HT1080 (cell line): ENCODE measurements around the gene EPB42. TPM values are rescaled to one million over a fixed set of nuclear protein-coding genes. Genes with fewer than 3 reads are reported as not detected.
"Not testable (repeated sequence)": the region's sequence is repeated elsewhere in the genome, so short reads cannot be mapped to it uniquely, and the experiment has no call there.

Experiments used
- DNase-seq: peaks from one replicate; pipeline ENCODE4 v3.0.0-alpha.2; 2015; ENCODE audit warnings: low read depth
- total RNA-seq: library from RNA; depleted of rRNA; stranded (reverse); fragments of >200 nt; shearing (Covaris generic); gene quantifications from 2 replicates; pipeline ENCODE4 v1.2.3, GENCODE V29; 2014

Gene EPB42
- total RNA-seq, 1 experiment from 2014 or later = not detected

DNA sequence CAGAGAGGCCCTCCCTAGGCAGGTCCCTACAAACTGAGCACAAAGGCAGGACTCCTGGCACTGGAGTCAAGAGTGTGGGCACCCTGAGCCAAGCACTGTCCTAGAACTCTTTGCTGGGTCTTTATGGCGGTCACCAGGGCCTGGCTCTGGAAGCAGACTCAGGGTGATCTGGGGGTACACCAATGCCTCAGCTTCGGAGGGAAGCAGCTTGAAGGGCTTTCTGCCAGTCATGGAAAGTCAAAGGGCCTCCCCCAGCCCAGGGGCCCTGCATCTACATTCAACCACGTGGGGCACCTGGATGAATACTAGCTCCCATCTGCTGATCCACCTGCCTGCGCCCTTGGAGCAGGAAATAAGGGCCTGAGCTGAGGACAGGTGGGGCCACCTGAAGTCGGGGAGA, 7.4 kb downstream of the EPB42 start:
- no peak for DNase-seq

DNA sequence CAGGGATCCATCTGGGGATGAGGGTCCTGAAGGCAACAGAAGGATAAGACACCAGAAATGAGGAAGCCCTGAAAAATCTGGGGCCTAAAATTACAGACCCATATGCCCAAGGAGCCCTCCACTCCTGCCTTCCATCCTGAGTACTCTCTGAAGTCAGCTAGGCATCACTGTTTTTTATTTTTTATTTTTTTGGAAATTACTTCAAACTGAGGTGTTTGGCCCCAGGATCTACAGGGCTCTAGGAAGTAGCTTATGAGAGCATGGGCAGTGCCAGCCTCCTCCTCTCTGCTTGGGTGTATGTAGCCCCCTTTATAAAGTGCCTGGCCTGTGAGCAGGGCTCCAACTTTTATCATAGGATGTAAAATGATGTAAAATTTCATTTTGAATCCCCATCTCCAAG, 7.9 kb downstream of the EPB42 start:
- no peak for DNase-seq

DNA sequence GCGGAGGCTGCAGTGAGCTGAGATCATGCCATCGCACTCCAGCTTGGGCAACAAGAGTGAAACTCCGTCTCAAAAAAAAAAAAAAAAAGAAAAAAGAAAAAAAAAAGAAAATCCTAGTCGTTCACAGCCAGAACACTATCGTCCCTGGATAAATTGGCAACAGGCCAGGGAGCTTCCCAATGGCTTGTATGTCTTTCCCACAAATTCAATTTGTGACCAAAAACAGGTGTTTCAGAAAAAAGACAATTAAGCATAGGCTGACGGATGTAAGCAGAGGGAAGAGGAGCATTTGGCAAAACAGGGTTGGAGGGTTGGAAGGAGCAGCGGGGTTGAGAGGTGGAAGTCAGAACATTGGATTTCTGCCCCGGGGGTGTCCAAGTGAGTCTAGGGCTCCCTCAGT, 8.5 kb downstream of the EPB42 start:
- DNase-seq = no peak

DNA sequence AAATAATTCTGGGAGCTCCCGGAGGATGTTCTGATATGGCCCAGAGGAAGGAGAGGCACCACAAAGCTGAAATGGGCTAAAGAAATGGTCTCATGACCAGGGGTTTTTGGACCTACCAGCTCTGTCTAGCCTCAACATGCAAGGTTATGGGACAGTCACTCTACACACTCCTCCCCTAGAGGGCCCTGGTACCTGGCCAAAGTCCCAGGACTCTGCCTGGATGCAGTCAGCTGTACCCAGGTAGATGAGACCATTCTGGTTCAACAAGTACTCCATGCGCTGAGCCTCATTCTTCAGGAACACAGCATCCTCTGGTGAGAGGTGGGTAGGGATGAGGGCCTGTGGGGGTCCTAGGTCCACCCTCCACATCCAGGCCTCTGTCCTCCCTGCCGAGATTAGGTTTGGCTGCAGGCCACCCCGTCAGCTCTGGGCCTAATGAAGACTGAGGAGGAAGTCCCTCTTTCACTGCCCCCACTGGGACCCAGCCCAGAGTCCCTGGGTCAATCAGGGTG, 9.5 kb downstream of the EPB42 start:
- no peak for DNase-seq

DNA sequence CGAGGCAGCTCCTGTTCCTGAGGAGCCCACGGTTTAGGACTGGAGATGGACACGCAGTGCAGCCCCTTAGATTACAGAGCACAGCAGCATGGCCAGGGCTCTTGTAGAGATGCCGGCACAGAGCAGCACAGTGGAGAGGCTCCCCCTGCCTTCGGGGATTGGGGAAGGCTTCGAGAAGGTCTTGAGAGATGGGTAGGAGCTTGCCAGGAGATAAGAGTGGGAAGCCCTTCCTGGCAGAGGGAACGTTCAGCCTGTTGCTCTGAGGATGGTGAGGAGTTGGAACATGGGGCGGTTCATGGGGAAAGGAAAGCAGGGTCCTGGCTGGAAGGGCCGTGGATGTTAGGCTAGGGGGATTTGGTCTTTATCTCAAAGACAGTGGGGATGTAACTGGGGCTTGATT, 10.0 kb downstream of the EPB42 start:
- no peak for DNase-seq

DNA sequence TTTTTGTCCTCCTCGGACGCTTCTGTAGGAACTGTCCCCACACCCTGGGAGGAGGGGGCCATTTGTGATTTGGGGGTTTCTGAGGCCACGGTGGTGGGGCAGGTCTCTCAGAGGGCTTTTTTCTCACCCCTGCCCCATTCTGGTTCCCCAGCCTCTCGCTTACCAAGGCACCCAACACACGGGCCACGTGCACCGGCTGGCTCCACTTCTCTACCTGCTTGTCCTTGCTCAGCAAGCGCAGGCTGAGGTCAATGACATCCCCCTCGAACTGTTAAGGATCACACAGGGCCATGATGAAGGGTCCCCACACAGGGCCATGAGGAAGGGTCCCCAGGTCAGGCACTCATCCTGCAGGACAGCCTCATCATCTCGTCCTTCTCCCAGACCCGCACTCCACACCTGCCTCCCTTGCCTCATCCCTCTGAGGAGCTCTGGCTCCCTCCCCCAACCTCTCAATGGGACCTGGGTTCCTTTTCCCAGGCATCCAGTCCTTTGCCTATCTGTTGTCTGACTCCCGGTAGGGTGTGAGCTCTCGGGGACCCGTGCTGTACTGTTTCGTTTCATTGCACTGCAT, 10.6 kb downstream of the EPB42 start:
- DNase-seq = no peak

DNA sequence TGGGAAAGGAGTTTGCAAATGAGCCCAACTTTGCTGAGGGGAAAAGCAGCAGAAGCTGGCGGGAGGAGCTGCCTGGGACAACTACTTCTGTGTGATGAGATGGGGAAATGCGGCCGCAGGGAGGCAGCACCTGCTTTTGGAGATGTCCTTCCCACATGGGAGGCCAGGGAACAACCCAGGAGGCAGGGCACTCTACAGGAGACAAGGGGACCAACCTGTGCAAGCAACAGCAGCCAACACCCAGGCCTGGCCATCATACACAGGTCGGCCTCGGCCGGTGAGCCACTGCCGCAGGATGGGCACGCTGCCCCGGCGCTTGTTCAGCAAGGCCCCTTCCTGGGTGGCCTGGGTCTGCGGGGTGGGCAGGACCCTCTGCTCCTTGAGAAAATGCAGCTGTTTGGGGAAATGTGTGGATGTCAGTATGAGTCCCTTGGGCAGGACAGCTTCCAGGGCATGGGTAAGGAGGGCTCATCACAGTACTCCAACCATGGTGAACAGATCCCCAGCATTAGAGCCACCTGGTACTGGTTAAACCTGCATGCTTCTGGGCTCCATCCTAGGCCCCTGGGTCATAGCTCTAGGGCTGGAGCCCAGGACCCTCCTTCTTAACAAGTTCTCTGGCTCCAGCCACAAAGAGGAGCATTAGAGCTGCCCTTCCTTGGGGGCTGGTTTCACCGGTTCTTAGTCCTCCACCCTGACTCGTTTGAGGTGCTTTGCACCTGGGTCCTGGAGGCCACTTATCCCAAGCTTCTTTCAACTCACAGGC, 11.6 kb downstream of the EPB42 start:
- DNase-seq = peak; percentile 33

DNA sequence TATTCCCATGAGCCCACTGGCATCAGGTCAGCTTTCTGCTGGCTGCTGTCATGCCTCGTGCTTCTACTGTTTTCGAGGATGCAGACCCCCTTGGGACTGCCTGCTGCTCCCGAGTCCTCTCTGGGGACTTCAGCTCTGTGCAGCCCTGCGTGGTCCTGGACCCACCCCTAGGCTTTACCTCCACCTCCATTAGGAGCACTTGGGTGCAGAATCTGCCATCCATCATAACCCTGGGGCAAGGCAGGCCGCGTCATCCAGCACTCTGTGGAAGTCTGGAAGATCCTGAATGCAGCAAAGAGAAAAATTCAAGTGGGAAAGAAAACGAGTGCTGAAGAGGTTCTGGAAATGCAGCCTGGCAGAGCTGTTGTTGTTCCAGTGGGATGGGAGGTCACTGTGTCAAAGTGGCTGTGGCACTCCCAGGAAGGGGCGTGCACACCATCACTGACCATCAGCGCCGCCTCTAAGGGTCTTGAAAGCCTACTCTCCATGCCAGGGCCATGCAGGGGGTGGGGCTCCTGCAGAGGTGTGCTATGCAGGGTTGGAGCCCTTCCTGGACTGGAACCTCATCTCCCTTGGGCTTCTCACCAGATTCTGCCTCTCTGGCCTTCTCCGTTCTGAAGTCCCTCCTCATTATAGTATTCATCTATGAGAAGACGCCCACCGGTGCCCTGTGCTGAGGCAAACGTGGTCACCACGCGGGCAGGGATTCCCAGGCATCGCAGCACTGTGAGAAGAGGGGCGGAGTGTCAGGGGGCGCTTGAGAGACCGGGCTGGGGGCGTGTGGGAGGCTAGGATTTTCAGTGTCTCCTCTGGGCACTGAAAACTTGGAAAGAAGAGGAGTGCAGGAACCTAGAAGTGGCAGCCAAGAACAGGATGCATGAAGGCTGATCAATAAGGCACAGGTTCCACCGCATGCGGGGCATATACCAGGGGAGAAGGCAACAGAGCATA, 12.5 kb downstream of the EPB42 start:
- no peak for DNase-seq

DNA sequence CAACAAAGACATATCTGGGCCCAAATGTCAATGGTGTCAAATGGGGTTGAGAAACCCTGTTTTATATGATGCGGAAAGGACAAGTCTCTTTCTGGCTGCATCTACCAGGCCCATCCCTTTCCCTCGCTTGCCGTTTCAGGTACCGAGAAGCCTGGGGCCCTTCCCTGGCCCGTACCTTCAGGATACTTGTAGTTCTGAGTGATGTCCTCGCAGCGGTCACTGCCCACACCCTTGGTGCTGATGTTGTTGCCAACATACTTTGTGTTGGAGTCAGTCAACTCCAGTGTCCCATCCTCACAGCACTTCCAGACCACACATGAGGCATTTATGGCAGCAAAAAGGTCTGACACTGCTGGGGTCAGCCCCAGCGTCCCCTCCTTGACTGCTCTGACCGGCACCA, 13.8 kb downstream of the EPB42 start:
- no peak for DNase-seq

DNA sequence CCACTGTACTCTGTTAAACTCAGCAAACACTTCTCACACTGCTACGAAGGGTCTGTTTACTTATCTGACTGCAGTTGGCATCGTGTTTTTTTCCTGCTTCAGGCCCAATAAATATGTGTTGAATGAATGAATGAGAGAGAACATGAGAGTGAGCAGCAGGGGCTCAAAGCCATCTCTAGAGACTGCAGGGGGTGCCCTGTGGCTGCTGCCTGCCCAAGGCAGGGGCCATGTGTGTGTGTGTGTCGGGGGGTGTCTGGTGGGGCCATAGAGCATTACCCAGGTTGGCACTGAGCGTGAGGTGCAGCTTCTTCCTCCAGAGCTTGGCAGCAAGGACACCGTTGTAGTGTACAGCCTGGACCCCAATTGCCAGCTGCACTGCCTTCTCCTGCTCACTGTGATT, 14.8 kb downstream of the EPB42 start:
- DNase-seq = no peak

DNA sequence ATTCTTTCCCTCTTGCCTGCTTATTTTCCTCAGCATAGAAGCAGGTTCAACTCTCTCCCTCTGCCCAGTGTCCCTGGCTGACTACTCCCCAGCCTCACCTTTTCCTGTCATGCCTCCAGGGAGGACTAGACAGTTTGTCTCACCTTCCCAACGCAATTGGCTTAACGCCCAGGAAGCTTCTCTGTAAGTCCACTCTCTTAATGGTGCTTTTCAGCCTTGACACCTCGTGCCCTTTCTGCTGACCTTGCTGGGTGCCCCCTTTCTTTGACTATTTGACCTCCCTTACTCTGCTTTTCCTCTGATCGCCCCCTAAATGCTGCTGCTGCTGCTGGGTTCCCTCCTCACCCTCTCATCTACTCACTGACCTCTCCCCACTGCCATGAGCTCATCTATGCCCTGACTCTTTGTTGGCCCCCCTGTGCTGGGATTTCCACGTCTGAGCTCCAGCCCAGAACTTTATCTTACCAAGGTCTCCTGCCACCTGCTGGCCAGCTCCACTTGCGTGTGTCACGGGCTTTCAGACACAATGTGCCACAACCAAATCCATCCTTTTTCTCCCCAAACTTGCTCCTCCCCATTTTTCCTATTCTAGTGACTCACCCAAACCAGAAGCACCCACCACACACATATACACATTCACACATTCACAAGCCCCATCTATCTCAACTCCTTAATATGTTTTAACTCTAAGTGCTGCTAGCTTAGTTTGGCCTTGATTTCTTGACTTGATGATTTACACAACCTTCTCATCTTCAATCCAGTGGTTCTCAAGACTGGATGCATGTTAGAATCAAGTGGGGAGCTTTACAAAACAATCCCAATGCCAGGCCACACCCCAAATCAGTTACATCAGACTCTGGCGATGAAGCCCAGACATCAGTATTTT, 16.6 kb downstream of the EPB42 start:
- DNase-seq = peak; percentile 70

DNA sequence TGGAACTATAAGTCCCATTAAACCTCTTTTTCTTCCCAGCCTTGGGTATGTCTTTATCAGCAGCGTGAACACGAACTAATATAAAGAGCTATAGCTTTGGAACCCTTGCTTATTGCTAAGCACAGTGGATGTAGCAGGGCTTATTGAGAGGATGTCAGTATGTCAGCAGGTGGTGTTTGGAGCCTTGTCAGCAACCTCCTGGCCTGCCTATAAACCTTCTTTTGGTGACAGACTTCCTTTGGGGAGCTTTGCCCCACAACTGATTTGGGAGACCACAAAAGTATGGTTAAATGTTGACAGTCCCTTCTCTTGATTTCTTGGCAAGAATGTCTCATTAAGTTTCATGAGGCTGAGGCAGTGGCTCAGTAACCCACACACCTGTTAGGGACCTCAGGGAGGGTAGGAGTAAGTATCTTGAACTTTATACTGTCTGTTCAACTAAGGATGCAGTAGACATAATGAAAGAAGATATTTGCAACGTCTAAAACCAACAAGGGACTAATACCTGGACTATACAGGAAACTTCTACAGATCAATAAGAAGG, 20.8 kb downstream of the EPB42 start:
- DNase-seq = no peak

DNA sequence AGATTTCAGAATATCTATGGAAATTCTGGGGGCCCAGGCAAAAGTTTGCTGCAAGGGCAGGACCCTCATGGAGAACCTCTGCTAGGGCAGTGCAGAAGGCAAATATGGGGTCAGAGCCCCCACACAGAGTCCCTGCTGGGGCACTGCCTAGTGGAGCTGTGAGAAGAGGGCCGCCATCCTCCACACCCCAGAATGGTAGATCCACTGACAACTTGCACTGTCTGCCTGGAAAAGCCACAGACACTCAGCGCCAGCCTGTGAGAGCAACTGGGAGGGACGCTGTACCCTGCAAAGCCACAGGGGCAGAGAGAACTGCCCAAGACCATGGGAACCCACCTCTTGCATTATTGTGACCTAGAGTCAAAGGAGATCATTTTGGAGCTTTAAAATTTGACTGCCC, 21.8 kb downstream of the EPB42 start:
- no peak for DNase-seq

DNA sequence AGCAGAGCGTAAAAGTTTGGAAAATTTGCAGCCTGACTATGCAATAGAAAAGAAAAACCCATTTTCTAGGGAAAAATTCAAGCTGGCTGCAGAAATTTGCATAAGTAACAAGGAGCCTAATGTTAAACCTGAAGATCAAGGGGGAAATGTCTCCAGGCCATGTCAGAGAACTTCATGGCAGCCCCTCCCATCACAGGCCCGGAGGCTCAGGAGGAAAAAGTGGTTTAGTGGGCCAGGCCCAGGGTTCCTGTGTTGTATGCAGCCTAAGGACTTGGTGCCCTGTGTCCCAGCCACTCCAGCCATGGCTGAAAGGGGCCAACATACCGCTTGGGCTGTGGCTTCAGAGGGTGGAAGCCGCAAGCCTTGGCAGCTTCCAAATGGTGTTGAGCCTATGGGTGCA, 22.3 kb downstream of the EPB42 start:
- not testable (repeated sequence) for DNase-seq

DNA sequence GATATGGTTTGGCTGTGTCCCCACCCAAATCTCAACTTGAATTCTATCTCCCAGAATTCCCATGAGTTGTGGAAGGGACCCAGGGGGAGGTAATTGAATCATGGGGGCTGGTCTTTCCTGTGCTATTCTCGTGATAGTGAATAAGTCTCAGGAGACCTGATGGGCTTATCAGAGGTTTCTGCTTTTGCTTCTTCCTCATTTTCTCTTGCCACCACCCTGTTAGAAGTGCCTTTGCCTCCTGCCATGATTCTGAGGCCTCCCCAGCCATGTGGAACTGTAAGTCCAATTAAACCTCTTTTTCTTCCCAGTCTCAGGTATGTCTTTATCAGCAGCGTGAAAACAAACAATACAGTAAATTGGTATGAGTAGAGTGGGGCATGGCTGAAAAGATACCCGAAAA, 23.0 kb downstream of the EPB42 start:
- DNase-seq = not testable (repeated sequence)

DNA sequence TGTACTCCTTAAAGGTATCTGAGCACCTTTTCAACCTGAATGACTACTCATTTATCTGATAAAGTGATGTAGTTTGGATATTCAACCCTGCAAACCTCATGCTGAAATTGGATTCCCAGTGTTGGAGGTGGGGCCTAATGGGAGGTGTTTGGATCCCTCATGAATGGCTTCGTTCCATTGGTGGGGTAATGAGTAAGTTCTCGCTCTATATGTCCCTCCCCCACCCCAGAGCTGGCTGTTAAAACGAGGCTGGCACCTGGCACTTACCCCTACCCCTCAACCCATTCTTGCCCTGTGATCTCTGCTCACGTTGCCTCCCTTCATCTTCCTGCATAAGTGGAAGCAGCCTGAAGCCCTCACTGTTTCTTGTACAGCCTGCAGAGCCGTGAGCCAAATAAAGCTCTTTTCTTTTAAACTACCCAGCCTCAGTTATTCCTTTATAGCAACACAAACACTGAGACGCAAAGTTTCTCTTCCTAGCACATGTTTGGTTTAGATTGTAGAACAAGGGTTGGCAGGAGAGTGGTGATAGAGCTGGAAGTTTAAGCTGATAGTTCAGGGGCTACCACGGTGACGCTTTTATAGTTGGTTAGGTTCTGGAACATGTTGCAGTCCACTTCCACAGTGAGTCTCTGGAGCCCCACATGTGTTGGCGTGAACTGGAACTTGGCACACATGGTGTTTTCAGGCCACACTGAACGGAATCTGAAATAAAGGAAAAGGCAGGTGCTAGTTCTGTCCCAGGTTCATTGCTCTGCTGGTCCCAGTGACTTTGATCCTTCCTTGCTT, 23.9 kb downstream of the EPB42 start:
- DNase-seq = no peak

DNA sequence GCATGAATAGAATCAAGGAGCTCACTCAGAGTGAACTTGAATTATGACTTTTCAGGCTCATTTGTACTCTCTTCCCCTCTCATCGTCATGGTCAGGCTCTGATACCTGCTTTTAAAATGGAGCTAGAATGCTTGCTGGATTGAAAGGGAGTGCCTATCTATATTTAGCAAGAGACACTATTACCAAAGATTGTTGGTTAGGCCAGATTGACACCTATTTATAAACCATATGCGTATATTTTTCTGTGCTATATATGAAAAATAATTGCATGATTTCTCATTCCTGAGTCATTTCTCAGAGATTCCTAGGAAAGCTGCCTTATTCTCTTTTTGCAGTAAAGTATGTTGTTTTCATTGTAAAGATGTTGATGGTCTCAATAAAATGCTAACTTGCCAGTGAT, 26.0 kb downstream of the EPB42 start:
- no peak for DNase-seq

DNA sequence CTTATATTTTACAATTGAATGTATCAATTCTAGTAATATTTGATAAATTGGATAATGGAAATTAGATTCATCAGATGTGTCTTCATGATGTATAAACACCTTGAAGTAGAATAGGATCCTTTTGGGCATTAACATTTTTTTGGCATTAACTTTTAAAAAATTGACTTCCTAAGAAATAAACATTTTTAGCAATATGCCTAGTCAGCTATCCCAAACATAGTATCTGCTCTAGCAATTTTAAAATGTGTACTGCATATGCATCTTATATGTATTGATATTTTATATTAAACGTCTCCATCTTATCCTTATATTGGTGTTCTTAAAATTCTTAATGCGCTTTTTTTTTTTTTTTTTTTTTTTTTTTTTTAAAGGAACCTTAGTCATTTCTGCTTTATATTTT, 27.1 kb downstream of the EPB42 start:
- no peak for DNase-seq

DNA sequence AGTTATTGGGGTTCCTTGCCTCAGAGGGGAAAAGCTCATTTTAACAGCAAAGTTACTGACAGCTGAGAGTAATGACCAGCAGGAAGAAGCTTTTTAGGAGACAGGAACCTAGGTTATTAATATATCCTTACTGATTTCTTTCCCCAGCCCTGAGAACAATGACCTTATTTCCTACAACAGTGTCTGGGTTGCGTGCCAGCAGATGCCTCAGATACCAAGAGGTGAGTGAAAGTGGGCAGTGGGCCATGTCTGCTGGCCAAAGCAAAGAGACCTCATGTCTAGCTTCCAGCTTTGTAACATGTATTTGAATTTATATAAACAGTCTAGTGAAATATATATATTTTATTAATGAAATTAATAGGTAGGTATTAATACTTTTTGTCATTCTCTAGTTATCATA, 30.6 kb downstream of the EPB42 start:
- DNase-seq = no peak

DNA sequence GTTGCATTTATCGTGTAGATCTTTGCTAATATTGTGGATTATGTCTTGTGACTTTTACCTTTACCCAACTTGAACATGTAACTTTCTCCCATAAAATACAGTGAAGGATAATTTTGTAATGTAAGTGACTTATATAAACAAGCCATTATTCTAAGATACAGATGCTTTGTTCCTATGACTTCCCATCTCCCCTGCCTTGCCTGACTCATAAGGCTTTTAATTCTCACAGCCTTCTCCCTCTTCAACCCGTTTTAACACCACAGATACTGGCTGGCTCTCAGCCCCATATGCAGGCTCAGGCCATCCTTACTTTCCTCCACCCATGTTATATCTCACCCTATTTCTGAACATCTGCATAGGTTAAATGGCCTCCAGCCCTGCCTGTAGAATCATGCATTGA, 31.5 kb downstream of the EPB42 start:
- DNase-seq = no peak
